AG04450 (cell line): Measurements from ENCODE around the gene MGLL. TPM values are rescaled to one million over a fixed set of nuclear protein-coding genes. Genes with fewer than 3 reads are reported as not detected.
"Not testable (repeated sequence)": the region's sequence is repeated elsewhere in the genome, so short reads cannot be mapped to it uniquely, and the experiment has no call there.

Experiments used
- CTCF ChIA-PET: fragments of 300-600, 350-600 bp; formaldehyde crosslinking; extraction: SDS; loops from one replicate; lab custom pipeline; 2022; ENCODE audit warnings: antibody characterized with exemption, inconsistent platforms; lab: Charles Lee
- POLR2A ChIA-PET: fragments of 350-600 bp; formaldehyde crosslinking; extraction: SDS; loops from one replicate; lab custom pipeline; 2021; ENCODE audit warnings: antibody characterized with exemption, inconsistent platforms; lab: Yijun Ruan, JAX
- DNase-seq: peaks from one replicate; pipeline ENCODE4 v3.0.0-alpha.2; 2011; ENCODE audit warnings: low read depth, low spot score
- H3K27ac ChIP-seq: one replicate; pipeline ENCODE4 v1.5.1; 2012; ENCODE audit warnings: low read depth, low read length, control low read depth
- H3K27me3 ChIP-seq: one replicate; pipeline ENCODE4 v1.6.0; 2012; ENCODE audit warnings: low read length; ENCODE audit not compliant: control insufficient read depth, insufficient read depth
- H3K4me3 ChIP-seq: 2 replicates; pipeline ENCODE4 v1.5.1; 2011; ENCODE audit warnings: mild to moderate bottlenecking, low read depth, low read length, control low read depth
- H3K9me3 ChIP-seq: 2 replicates; pipeline ENCODE4 v1.5.1; 2012; ENCODE audit warnings: low read length; ENCODE audit not compliant: control insufficient read depth, insufficient read depth
- CTCF ChIP-seq: IDR thresholded peaks from 2 replicates; pipeline ENCODE4 v1.5.1; 2011; ENCODE audit warnings: low read depth, low read length, control low read depth, inconsistent platforms
- polyA plus RNA-seq: library from polyadenylated mRNA; depleted of rRNA; stranded (reverse); fragments of >200 nt; gene quantifications from 2 replicates; pipeline ENCODE4 v1.2.3, GENCODE V29; 2011

Gene MGLL
- polyA plus RNA-seq, 1 experiment = 49.1 TPM

DNA sequence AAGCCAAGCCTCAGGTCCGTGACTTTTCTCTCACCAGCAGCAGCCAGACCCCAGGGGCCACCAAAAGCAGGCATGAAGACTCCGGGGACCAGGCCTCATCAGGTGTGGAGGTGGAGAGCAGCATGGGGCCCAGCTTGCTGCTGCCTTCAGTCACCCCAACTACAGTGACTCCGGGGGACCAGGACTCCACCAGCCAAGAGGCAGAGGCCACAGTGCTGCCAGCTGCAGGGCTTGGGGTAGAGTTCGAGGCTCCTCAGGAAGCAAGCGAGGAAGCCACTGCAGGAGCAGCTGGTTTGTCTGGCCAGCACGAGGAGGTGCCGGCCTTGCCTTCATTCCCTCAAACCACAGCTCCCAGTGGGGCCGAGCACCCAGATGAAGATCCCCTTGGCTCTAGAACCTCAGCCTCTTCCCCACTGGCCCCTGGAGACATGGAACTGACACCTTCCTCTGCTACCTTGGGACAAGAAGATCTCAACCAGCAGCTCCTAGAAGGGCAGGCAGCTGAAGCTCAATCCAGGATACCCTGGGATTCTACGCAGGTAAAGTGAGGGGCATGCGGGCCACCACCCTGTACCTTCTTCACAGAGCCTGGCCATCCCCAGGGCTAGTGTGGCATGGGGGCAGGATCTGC, 161.6 kb downstream of the MGLL start:
- no peak for TF ChIP-seq CTCF
- ChIA-PET POLR2A (no interaction called here), CTCF (no interaction called here)
- Histone ChIP-seq H3K27me3 (no peaks in the 10 kb centered on the region), H3K4me3 (no peak overlapping the region), H3K27ac (no peak overlapping the region), H3K9me3 (no peaks in the 10 kb centered on the region; the same call in 1 of the 2 replicates)
- DNase-seq = no peak

- no peak for TF ChIP-seq CTCF
- ChIA-PET POLR2A (interaction anchor here (0.7 to 0.8 kb wide), 3 partner anchors 13 to 110 kb away, joined by 6 to 12 read pairs (median 11); no protein-coding TSS in a partner anchor), CTCF (interaction anchor here (0.6 to 1.9 kb wide), 7 partner anchors 14 to 1414 kb away, joined by 3 to 7 read pairs (median 5); no protein-coding TSS in a partner anchor)
These were observed 164.1 kb downstream of the MGLL start for GRCh38 chr3:127658234-127658633.

GRCh38 chr3:127656906-127657305, 165.4 kb downstream of the MGLL start:
- Histone ChIP-seq H3K27ac (no peak overlapping the region), H3K9me3 (no peaks in the 10 kb centered on the region; the same call in 1 of the 2 replicates), H3K4me3 (no peak overlapping the region), H3K27me3 (no peaks in the 10 kb centered on the region)
- no peak for DNase-seq
- no peak for TF ChIP-seq CTCF
- ChIA-PET CTCF (interaction anchor here (0.8 to 1.5 kb wide), 3 partner anchors 41 to 314 kb away, joined by 3 to 5 read pairs (median 3); no protein-coding TSS in a partner anchor), POLR2A (no interaction called here)

More at GRCh38 chr3:127658234-127658633, 164.1 kb downstream of the MGLL start:
- DNase-seq = no peak
- Histone ChIP-seq H3K4me3 (no peak overlapping the region), H3K9me3 (no peaks in the 10 kb centered on the region; the same call in 1 of the 2 replicates), H3K27ac (no peak overlapping the region), H3K27me3 (no peaks in the 10 kb centered on the region)

GRCh38 chr3:127655641-127656040, 166.7 kb downstream of the MGLL start:
- Histone ChIP-seq H3K27me3 (no peaks in the 10 kb centered on the region), H3K9me3 (no peaks in the 10 kb centered on the region; the same call in 1 of the 2 replicates), H3K27ac (peak overlapping the region; percentile 12), H3K4me3 (no peak overlapping the region)
- no peak for DNase-seq
- CTCF ChIA-PET = interaction anchor here (1.2 to 1.6 kb wide), 2 partner anchors 176 to 312 kb away, joined by 3 to 6 read pairs; no protein-coding TSS in a partner anchor
- POLR2A ChIA-PET = no interaction called here
- no peak for TF ChIP-seq CTCF

- H3K27ac ChIP-seq, DNase-seq, POLR2A ChIA-PET, H3K27me3 ChIP-seq, H3K4me3 ChIP-seq, H3K9me3 ChIP-seq: not testable (repeated sequence)
- CTCF ChIA-PET = interaction anchor here (0.6 to 1.6 kb wide), 3 partner anchors 175 to 313 kb away, joined by 3 to 6 read pairs (median 4); no protein-coding TSS in a partner anchor
These were observed 167.3 kb downstream of the MGLL start for GRCh38 chr3:127654993-127655392.
